ENCODE data around the gene CHCHD3.
A peak's percentile ranks its signal among the peaks of the same experiment; 100 is the strongest.

CHCHD3 gene

GRCh38 chr7:133079296-133079695 is 2.6 kb downstream of the CHCHD3 start:
- DNase-seq (ENCODE audit: low read depth in 2 of 2): no peak

- DNase-seq (ENCODE audit: low read depth in 2 of 2): no peak
These were observed 4.5 kb downstream of the CHCHD3 start for GRCh38 chr7:133077394-133077793.

GRCh38 chr7:133076142-133076541 is 5.7 kb downstream of the CHCHD3 start:
- DNase-seq (ENCODE audit: low read depth in 2 of 2): no peak

- DNase-seq (ENCODE audit: low read depth in 2 of 2): no peak
These were observed 10.4 kb downstream of the CHCHD3 start for GRCh38 chr7:133071506-133071905.

GRCh38 chr7:133070562-133070961 is 11.3 kb downstream of the CHCHD3 start:
- DNase-seq (ENCODE audit: low read depth in 2 of 2): no peak

- DNase-seq (ENCODE audit: low read depth in 2 of 2): no peak
These were observed 16.6 kb downstream of the CHCHD3 start for GRCh38 chr7:133065301-133065700.

- DNase-seq (ENCODE audit: low read depth in 2 of 2): no peak
These were observed 17.6 kb downstream of the CHCHD3 start for GRCh38 chr7:133064082-133064820.

- DNase-seq (ENCODE audit: low read depth in 2 of 2): no peak
These were observed 20.1 kb downstream of the CHCHD3 start for GRCh38 chr7:133061792-133062191.

- DNase-seq (ENCODE audit: low read depth in 2 of 2): no peak
These were observed 20.5 kb downstream of the CHCHD3 start for GRCh38 chr7:133061357-133061756.

GRCh38 chr7:133060004-133060403 is 21.9 kb downstream of the CHCHD3 start:
- no peak for DNase-seq (ENCODE audit: low read depth in 2 of 2)

- DNase-seq (ENCODE audit: low read depth in 2 of 2): no peak
These were observed 22.6 kb downstream of the CHCHD3 start for GRCh38 chr7:133059263-133059662.

- no peak for DNase-seq (ENCODE audit: low read depth in 2 of 2)
These were observed 25.3 kb downstream of the CHCHD3 start for GRCh38 chr7:133056370-133057238.

- no peak for DNase-seq (ENCODE audit: low read depth in 2 of 2)
These were observed 27.6 kb downstream of the CHCHD3 start for GRCh38 chr7:133054162-133054840.

- peak; percentile 88 to 90 for DNase-seq (ENCODE audit: low read depth in 2 of 2)
These were observed 28.5 kb downstream of the CHCHD3 start for GRCh38 chr7:133053321-133053891.

GRCh38 chr7:133052826-133053225 is 29.1 kb downstream of the CHCHD3 start:
- no peak for DNase-seq (ENCODE audit: low read depth in 2 of 2)

GRCh38 chr7:133052401-133052756 is 29.5 kb downstream of the CHCHD3 start:
- no peak for DNase-seq (ENCODE audit: low read depth in 2 of 2)

GRCh38 chr7:133051719-133052400 is 30.0 kb downstream of the CHCHD3 start:
- DNase-seq (ENCODE audit: low read depth in 2 of 2): no peak

GRCh38 chr7:133051066-133051465 is 30.8 kb downstream of the CHCHD3 start:
- DNase-seq (ENCODE audit: low read depth in 2 of 2): no peak

GRCh38 chr7:133050200-133050995 is 31.5 kb downstream of the CHCHD3 start:
- no peak for DNase-seq (ENCODE audit: low read depth in 2 of 2)

- DNase-seq (ENCODE audit: low read depth in 2 of 2): peak in 1 of 2 experiments; percentile 12
These were observed 33.3 kb downstream of the CHCHD3 start for GRCh38 chr7:133048589-133048988.

- DNase-seq (ENCODE audit: low read depth in 2 of 2): no peak
These were observed 34.6 kb downstream of the CHCHD3 start for GRCh38 chr7:133047321-133047720.

All from fibroblast of skin of left biceps (primary cell).